ENCODE measurements around the gene ELOB. TPM values are rescaled to one million over a fixed set of nuclear protein-coding genes. Genes with fewer than 3 reads are reported as not detected.

The ELOB gene
- total RNA-seq, 4 donors from 2014 or later = 216 to 970 (median 375) TPM

- Histone ChIP-seq H3K4me1 (no peaks in the 10 kb centered on the region), H3K27me3 (peaks cover 0 to 13% (median 0%) of the 10 kb centered on the region in 3 donors), H3K36me3 (no peaks in the 10 kb centered on the region), H3K9me3 (peaks cover 0 to 12% (median 6%) of the 10 kb centered on the region in 3 donors), H3K4me3 (no peak overlapping the region), H3K27ac (no peak overlapping the region)
- intact Hi-C loops (cut with DNase I; ENCODE audit: low total_unique reads) (no loop called here), in situ Hi-C loops (cut with MboI; ENCODE audit: low sequenced_read_pairs in 4 of 4) (no loop called here)
- ATAC-seq (no peak), DNase-seq (no peak)
- TF ChIP-seq POLR2A (IDR thresholded peaks at IDR 0.05) (no peak), CTCF (IDR thresholded peaks at IDR 0.05 in 4 of 5, conservative IDR thresholded peaks at IDR 0.05 in 1 of 5) (no peak)
Measured at GRCh38 chr16:2806286-2806685, 29.2 kb upstream of the ELOB start.

DNA sequence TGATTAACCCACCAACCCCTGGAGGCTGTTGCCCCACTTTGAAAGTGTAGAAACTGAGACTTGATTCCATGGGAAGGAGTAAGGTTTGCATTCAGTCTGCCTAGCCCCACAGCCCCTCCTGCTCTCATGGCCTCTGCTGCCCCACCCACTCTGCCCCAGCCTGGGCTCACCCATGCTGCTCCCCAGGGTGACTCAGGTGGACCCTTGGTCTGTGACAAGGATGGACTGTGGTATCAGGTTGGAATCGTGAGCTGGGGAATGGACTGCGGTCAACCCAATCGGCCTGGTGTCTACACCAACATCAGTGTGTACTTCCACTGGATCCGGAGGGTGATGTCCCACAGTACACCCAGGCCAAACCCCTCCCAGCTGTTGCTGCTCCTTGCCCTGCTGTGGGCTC, 27.6 kb upstream of the ELOB start:
- peaks cover 0 to 12% (median 6%) of the 10 kb centered on the region in 3 donors for H3K9me3 ChIP-seq
- DNase-seq (no peak), ATAC-seq (no peak)
- H3K36me3 ChIP-seq = no peaks in the 10 kb centered on the region
- peaks cover 0 to 13% (median 0%) of the 10 kb centered on the region in 3 donors for H3K27me3 ChIP-seq
- in situ Hi-C loops (cut with MboI; ENCODE audit: low sequenced_read_pairs in 4 of 4) (no loop called here), intact Hi-C loops (cut with DNase I; ENCODE audit: low total_unique reads) (no loop called here)
- no peak for TF ChIP-seq POLR2A (IDR thresholded peaks at IDR 0.05)
- no peak for TF ChIP-seq CTCF (IDR thresholded peaks at IDR 0.05 in 4 of 5, conservative IDR thresholded peaks at IDR 0.05 in 1 of 5)
- H3K4me3 ChIP-seq = no peak overlapping the region
- no peak overlapping the region for H3K27ac ChIP-seq
- no peaks in the 10 kb centered on the region for H3K4me1 ChIP-seq

DNA sequence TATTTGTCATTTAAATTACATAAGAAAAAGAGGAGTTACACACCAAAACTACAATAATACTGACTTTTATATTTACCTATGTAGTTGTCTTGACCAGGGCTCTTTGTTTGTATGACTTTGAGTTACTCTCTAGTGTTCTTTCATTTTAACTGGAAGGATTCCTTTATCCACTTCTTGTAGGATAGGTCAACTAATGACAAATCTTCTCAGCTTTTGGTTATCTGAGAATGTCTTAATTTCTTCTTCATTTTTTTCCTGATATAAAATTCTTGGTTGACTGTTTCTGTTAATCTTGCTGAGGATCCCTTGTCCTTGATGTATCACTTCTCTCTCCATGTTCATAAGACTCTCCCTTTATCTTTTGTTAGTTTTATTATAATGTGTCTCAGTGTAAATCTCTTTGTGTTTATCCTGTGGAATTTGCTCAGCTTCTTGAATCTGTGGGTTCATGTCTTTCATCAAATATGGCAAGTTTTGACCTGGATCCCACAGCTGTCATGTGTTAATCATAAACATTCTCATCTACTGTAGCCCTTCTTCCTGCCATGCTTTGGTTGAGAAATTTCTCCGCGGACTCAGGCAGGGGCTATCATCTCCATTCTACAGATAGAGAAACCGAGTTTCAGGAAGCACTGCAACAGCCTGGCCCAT, 26.6 kb upstream of the ELOB start:
- ATAC-seq = no peak
- Histone ChIP-seq H3K4me1 (no peaks in the 10 kb centered on the region), H3K9me3 (peaks cover 0 to 12% (median 6%) of the 10 kb centered on the region in 3 donors), H3K36me3 (no peaks in the 10 kb centered on the region), H3K27ac (no peak overlapping the region), H3K27me3 (peaks cover 0 to 13% (median 0%) of the 10 kb centered on the region in 3 donors), H3K4me3 (no peak overlapping the region)
- intact Hi-C loops (cut with DNase I; ENCODE audit: low total_unique reads) = no loop called here
- in situ Hi-C loops (cut with MboI; ENCODE audit: low sequenced_read_pairs in 4 of 4) = no loop called here
- TF ChIP-seq POLR2A (IDR thresholded peaks at IDR 0.05) = no peak
- no peak for TF ChIP-seq CTCF (IDR thresholded peaks at IDR 0.05 in 4 of 5, conservative IDR thresholded peaks at IDR 0.05 in 1 of 5)
- DNase-seq = no peak

- Histone ChIP-seq H3K9me3 (peaks cover 0 to 12% (median 6%) of the 10 kb centered on the region in 3 donors), H3K4me1 (no peaks in the 10 kb centered on the region), H3K27me3 (peaks cover 0 to 15% (median 8%) of the 10 kb centered on the region in 3 donors), H3K27ac (no peak overlapping the region), H3K36me3 (no peaks in the 10 kb centered on the region), H3K4me3 (no peak overlapping the region)
- in situ Hi-C loops (cut with MboI; ENCODE audit: low sequenced_read_pairs in 4 of 4) = no loop called here
- intact Hi-C loops (cut with DNase I; ENCODE audit: low total_unique reads) = no loop called here
- no peak for TF ChIP-seq POLR2A (IDR thresholded peaks at IDR 0.05)
- no peak for TF ChIP-seq CTCF (IDR thresholded peaks at IDR 0.05 in 4 of 5, conservative IDR thresholded peaks at IDR 0.05 in 1 of 5)
- no peak for ATAC-seq
- no peak for DNase-seq
Measured at GRCh38 chr16:2799859-2800226, 22.8 kb upstream of the ELOB start.
